ENCODE measurements around the gene KIF4A.
"Not testable (repeated sequence)": the region's sequence is repeated elsewhere in the genome, so short reads cannot be mapped to it uniquely, and the experiment has no call there.

KIF4A gene

GRCh38 chrX:70289168-70289792, 624 bp upstream of the KIF4A start:
- peak overlapping the region; percentile 80 for H3K4me3 ChIP-seq (ENCODE audit: low read length)
- no peak for DNase-seq (ENCODE audit: low read depth)
- no peak for TF ChIP-seq CTCF (conservative IDR thresholded peaks at IDR 0.05; ENCODE audit: low read depth, low read length)

- TF ChIP-seq CTCF (conservative IDR thresholded peaks at IDR 0.05; ENCODE audit: low read depth, low read length), result no peak
- no peak for DNase-seq (ENCODE audit: low read depth)
- H3K4me3 ChIP-seq (ENCODE audit: low read length), result no peak overlapping the region
These were observed 2.9 kb downstream of the KIF4A start for GRCh38 chrX:70292788-70293187.

- no peak overlapping the region for H3K4me3 ChIP-seq (ENCODE audit: low read length)
- no peak for TF ChIP-seq CTCF (conservative IDR thresholded peaks at IDR 0.05; ENCODE audit: low read depth, low read length)
- no peak for DNase-seq (ENCODE audit: low read depth)
These were observed 3.7 kb downstream of the KIF4A start for GRCh38 chrX:70293621-70294020.

- TF ChIP-seq CTCF (conservative IDR thresholded peaks at IDR 0.05; ENCODE audit: low read depth, low read length), result no peak
- no peak for DNase-seq (ENCODE audit: low read depth)
- H3K4me3 ChIP-seq (ENCODE audit: low read length), result no peak overlapping the region
These were observed 11.8 kb downstream of the KIF4A start for GRCh38 chrX:70301716-70302115.

DNA sequence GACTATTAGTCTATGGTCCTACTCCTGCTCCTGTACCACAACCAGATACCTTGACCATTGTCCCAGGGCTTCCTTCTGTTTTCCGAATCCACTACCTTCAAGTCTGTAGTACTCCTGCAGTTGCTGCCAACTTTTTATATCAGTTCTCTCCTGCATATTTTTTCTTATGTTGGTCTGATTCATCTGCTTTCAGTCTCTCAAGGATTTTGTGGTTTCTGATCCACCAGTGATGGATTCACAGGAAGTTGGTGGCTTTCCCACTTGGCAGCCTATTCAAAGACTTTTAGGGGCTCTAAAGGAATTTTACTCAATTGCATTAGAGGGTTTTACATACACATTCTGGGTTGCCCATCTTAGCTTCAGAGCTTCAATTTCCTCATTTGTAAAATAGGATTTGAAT, 23.6 kb downstream of the KIF4A start:
- no peak for TF ChIP-seq CTCF (conservative IDR thresholded peaks at IDR 0.05; ENCODE audit: low read depth, low read length)
- no peak overlapping the region for H3K4me3 ChIP-seq (ENCODE audit: low read length)
- DNase-seq (ENCODE audit: low read depth), result no peak

DNA sequence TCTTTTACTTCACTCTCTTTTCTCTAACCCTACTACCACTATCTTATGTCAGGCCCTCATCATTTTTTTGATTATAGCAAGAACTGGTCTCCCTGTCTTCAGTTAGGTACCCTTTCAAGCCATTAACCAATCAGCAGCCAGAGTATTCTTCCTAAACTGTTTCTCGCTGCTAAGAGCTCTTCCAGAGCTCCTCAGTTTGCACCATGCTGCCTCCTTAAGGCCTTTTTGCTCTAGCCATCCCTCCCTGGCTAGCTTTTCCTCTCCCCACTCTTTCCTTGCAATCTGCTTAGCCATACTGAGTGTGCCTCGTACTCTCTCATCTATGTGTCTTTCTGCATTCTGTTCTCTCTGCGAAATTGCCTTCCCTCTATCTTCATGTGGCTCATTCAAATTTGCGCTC, 32.9 kb downstream of the KIF4A start:
- H3K4me3 ChIP-seq (ENCODE audit: low read length), result no peak overlapping the region
- no peak for DNase-seq (ENCODE audit: low read depth)
- no peak for TF ChIP-seq CTCF (conservative IDR thresholded peaks at IDR 0.05; ENCODE audit: low read depth, low read length)

DNA sequence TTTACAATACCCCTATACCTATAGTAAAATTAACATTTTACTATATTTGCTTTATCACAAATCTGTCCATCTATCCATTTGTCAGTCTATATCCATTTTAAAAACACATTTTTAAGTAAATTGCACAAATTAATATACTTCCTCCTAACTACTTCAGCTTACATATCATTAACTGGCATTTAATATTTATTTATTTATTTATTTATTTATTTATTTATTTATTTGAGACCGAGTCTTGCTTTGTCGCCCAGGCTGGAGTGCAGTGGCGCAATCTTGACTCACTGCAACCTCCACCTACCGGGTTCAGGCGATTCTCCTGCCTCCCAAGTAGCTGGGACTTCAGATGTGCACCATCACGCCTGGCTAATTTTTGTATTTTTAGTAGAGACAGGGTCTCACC, 33.7 kb downstream of the KIF4A start:
- not testable (repeated sequence) for DNase-seq (ENCODE audit: low read depth); H3K4me3 ChIP-seq (ENCODE audit: low read length)

DNA sequence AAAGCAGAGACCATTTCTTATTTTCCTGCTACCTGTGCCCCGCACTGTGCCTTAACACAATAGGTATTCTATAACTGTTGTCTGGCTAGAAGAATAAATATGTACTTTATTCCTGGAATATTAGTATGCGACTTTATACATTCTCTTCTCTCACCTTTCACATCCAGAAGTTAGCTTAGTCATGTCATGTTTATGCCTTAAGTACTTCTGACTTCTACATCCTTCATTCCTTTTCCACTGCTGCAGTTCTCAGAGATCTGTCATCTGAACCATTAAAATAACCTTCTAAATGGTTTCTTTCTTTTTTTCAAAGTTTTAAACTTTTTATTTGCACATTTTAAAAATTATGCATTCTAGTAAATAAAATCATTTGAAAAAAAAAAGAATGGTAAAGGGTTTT, 34.4 kb downstream of the KIF4A start:
- DNase-seq (ENCODE audit: low read depth), result no peak
- no peak for TF ChIP-seq CTCF (conservative IDR thresholded peaks at IDR 0.05; ENCODE audit: low read depth, low read length)
- H3K4me3 ChIP-seq (ENCODE audit: low read length), result no peak overlapping the region

Data from retinal pigment epithelial cell (primary cell).